Cardiac fibroblast (primary cell): ENCODE results near the gene RBM10.

Experiments used
- DNase-seq, 2 donors: peaks; one replicate each; pipeline versions ENCODE4 v3.0.0 to v3.0.0-alpha.2; 2010; ENCODE audit warnings: low read depth in 2 of 2
- H3K4me3 ChIP-seq, 2 donors: replicated peaks in 1 of 2; 1 replicate in 1 of 2; 2 replicates in 1 of 2; pipeline ENCODE4 v1.5.1; 2011; ENCODE audit warnings: low read depth in 2 of 2, low read length in 2 of 2, mild to moderate bottlenecking in 2 of 2, moderate library complexity in 1 of 2
- TF ChIP-seq, protein P1 (sequence below): IDR thresholded peaks from one replicate; pipeline ENCODE4 v1.5.1; 2011; ENCODE audit warnings: low read depth, mild to moderate bottlenecking, low read length, inconsistent platforms

The RBM10 gene

DNA sequence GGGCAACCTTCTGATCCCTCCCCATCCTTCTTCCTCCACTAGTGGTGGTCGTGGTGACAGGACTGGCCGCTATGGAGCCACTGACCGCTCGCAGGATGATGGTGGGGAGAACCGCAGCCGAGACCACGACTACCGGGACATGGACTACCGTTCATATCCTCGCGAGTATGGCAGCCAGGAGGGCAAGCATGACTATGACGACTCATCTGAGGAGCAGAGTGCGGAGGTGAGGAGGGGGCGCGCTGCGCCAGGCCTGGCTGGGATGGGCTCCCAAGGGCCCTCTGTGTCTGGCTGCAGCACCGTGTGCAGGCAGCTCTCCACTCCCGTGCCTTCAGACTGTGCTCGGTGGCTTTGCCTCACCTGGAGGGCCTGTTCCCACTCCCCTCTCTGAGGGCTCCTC lies 24.3 kb downstream of the RBM10 start:
- no peak overlapping the region for H3K4me3 ChIP-seq

GRCh38 chrX:47169726-47170515 lies 24.9 kb downstream of the RBM10 start:
- TF ChIP-seq, protein P1, sequence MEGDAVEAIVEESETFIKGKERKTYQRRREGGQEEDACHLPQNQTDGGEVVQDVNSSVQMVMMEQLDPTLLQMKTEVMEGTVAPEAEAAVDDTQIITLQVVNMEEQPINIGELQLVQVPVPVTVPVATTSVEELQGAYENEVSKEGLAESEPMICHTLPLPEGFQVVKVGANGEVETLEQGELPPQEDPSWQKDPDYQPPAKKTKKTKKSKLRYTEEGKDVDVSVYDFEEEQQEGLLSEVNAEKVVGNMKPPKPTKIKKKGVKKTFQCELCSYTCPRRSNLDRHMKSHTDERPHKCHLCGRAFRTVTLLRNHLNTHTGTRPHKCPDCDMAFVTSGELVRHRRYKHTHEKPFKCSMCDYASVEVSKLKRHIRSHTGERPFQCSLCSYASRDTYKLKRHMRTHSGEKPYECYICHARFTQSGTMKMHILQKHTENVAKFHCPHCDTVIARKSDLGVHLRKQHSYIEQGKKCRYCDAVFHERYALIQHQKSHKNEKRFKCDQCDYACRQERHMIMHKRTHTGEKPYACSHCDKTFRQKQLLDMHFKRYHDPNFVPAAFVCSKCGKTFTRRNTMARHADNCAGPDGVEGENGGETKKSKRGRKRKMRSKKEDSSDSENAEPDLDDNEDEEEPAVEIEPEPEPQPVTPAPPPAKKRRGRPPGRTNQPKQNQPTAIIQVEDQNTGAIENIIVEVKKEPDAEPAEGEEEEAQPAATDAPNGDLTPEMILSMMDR, result no peak
- no peak overlapping the region for H3K4me3 ChIP-seq
- peak; percentile 31 to 78 for DNase-seq

More for the DNA sequence above, 24.3 kb downstream of the RBM10 start:
- no peak for DNase-seq
- TF ChIP-seq, protein P1, result no peak

- DNase-seq, result no peak
- TF ChIP-seq, protein P1, result no peak
- H3K4me3 ChIP-seq, result no peak overlapping the region
Observed at GRCh38 chrX:47170861-47171692, 26.1 kb downstream of the RBM10 start.

DNA sequence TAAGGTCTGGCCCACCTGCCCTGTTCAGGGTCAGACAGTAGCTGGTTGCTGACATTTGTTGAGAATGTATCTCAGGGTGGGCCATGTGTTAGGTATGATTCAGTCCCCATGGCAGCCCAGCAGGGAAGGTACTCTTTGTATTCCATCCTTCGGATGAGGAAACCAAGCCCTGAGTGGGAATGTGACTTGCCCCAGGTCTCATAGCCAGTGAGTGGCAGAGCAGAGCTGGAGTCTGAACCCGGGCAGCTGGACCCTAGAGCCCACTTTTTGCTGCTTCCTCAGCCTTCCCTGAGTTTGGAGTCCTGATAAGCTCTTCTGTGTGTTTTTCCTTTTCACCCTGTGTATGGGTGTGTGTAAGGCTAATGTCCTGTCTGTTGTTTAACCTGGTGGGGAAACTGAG lies 27.0 kb downstream of the RBM10 start:
- no peak for DNase-seq
- TF ChIP-seq, protein P1, result no peak
- H3K4me3 ChIP-seq, result no peak overlapping the region

- TF ChIP-seq, protein P1, result no peak
- DNase-seq, result no peak
- no peak overlapping the region for H3K4me3 ChIP-seq
Observed at GRCh38 chrX:47172549-47172948, 27.5 kb downstream of the RBM10 start.

DNA sequence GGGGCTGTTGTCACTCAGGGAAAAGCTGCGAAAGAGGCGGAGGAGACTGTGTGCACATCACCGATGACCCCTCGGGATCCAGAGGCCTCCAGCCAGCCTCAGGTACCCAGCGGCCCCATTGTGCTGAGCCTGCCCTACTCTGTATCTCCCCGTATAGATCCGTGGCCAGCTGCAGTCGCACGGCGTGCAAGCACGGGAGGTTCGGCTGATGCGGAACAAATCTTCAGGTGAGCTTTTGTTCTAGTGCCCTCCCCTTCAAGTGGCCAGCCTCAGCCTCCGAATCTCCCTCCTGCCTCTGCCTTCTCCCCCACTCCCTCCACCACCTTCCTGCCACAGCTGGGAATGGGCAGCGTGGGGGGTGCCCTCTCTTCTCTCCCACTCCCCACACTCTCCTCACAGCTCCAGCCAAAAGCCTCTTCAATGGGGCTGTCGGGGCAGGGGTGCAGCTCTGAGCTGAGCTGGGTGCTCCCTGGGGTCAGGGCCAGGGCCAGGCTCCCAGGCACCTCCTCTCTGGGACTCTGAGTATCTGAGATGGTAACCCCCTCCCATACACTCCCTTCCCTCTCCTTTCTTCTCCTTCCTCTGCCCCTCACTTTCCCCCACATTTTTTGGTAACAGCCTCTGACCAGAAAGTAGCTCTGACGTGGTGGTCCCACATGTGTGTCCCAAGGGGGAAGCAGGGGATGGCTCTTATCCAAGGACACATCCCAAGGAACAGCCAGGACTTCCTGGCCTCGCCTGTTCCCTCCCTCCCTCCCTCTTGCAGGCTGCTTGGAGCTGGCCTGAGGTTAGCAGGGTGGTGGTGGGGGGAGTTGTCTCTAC lies 28.2 kb downstream of the RBM10 start:
- TF ChIP-seq, protein P1, result no peak
- DNase-seq, result no peak
- no peak overlapping the region for H3K4me3 ChIP-seq
